ENCODE data around the gene CARD10. TPM values are rescaled to one million over a fixed set of nuclear protein-coding genes. Genes with fewer than 3 reads are reported as not detected.
A peak's percentile ranks its signal among the peaks of the same experiment; 100 is the strongest.

Gene CARD10
- total RNA-seq, 4 donors from 2014 or later, result 6.5 to 17.3 (median 11.0) TPM

GRCh38 chr22:37474447-37475090, 44.6 kb downstream of the CARD10 start:
- DNase-seq, result no peak

GRCh38 chr22:37473437-37473946, 45.7 kb downstream of the CARD10 start:
- H3K36me3 ChIP-seq, result no peaks in the 10 kb centered on the region
- H3K4me1 ChIP-seq, result no peaks in the 10 kb centered on the region
- H3K4me3 ChIP-seq (replicated peaks in 1 of 3), result no peak overlapping the region
- H3K27ac ChIP-seq, result no peak overlapping the region
- no peak for DNase-seq
- no peaks in the 10 kb centered on the region for H3K9me3 ChIP-seq
- intact Hi-C loops (cut with DNase I), result no loop called here
- H3K27me3 ChIP-seq, result no peaks in the 10 kb centered on the region
- TF ChIP-seq CTCF (IDR thresholded peaks at IDR 0.05) (no peak), POLR2A (IDR thresholded peaks at IDR 0.05) (no peak)
- 67 to 83% methylated on average over 5 to 7 of the region's 8 CpGs for WGBS, 2 donors

More at GRCh38 chr22:37474447-37475090, 44.6 kb downstream of the CARD10 start:
- Histone ChIP-seq H3K4me1 (no peaks in the 10 kb centered on the region), H3K27ac (no peak overlapping the region), H3K4me3 (replicated peaks in 1 of 3) (no peak overlapping the region), H3K9me3 (no peaks in the 10 kb centered on the region), H3K27me3 (no peaks in the 10 kb centered on the region), H3K36me3 (no peaks in the 10 kb centered on the region)
- TF ChIP-seq CTCF (IDR thresholded peaks at IDR 0.05) (no peak), POLR2A (IDR thresholded peaks at IDR 0.05) (no peak)
- intact Hi-C loops (cut with DNase I), result no loop called here
- WGBS, 2 donors, result 82 to 84% methylated on average over 11 of the region's 11 CpGs

GRCh38 chr22:37472418-37473006, 46.7 kb downstream of the CARD10 start:
- TF ChIP-seq POLR2A (IDR thresholded peaks at IDR 0.05), result no peak
- TF ChIP-seq CTCF (IDR thresholded peaks at IDR 0.05), result peak in 1 of 6 experiments; percentile 32
- Histone ChIP-seq H3K27ac (no peak overlapping the region), H3K9me3 (no peaks in the 10 kb centered on the region), H3K4me1 (no peaks in the 10 kb centered on the region), H3K27me3 (no peaks in the 10 kb centered on the region), H3K36me3 (no peaks in the 10 kb centered on the region), H3K4me3 (replicated peaks in 1 of 3) (no peak overlapping the region)
- intact Hi-C loops (cut with DNase I), result no loop called here
- WGBS, 2 donors, result 9% methylated on average over 8 of the region's 8 CpGs; no CpG with 5 or more reads in 1 of the 2 donors
- no peak for DNase-seq

- no peaks in the 10 kb centered on the region for H3K4me1 ChIP-seq
- H3K9me3 ChIP-seq, result no peaks in the 10 kb centered on the region
- intact Hi-C loops (cut with DNase I), result no loop called here
- H3K27me3 ChIP-seq, result no peaks in the 10 kb centered on the region
- no peak overlapping the region for H3K27ac ChIP-seq
- no peak for DNase-seq
- WGBS, 2 donors, result 87 to 91% methylated on average over 9 of the region's 9 CpGs
- no peaks in the 10 kb centered on the region for H3K36me3 ChIP-seq
- no peak overlapping the region for H3K4me3 ChIP-seq (replicated peaks in 1 of 3)
- TF ChIP-seq CTCF (IDR thresholded peaks at IDR 0.05) (no peak), POLR2A (IDR thresholded peaks at IDR 0.05) (no peak)
Measured at GRCh38 chr22:37471727-37472417, 47.3 kb downstream of the CARD10 start.

DNA sequence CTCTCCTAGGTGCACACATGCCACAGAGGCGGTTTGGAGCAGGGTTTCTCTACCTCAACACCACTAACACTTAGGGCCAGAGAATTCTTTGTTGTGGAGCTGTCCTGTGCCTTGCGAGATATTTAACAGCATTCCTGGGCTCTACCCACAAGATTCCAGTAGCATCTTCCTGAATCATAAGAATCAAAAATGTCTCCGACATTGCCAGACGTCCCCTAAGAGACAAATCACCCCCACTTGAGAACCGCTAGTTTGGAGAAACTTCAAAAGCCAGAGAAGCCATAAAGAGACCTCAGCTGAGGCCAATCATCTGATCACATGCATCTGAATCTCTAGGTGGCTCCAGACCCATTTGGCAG, 49.1 kb downstream of the CARD10 start:
- Histone ChIP-seq H3K9me3 (no peaks in the 10 kb centered on the region), H3K4me3 (replicated peaks in 1 of 3) (no peak overlapping the region), H3K4me1 (no peaks in the 10 kb centered on the region), H3K27me3 (no peaks in the 10 kb centered on the region), H3K36me3 (no peaks in the 10 kb centered on the region), H3K27ac (no peak overlapping the region)
- WGBS, 2 donors, result 79 to 84% methylated on average over 5 of the region's 5 CpGs
- no peak for DNase-seq
- no peak for TF ChIP-seq POLR2A (IDR thresholded peaks at IDR 0.05)
- TF ChIP-seq CTCF (IDR thresholded peaks at IDR 0.05), result no peak
- intact Hi-C loops (cut with DNase I), result no loop called here
